GM18507 (cell line): ENCODE results near the gene SYNDIG1L.
A peak's percentile ranks its signal among the peaks of the same experiment; 100 is the strongest.

Experiments
- DNase-seq: peaks from one replicate; pipeline ENCODE4 v3.0.0; 2011; ENCODE audit warnings: low read depth; ENCODE audit not compliant: insufficient read length; ENCODE audit errors: extremely low spot score
- FAIRE-seq: peaks from 2 replicates; lab custom pipeline; 2011; peaks lifted over from hg19 to GRCh38; lab: Jason Lieb, UNC

The SYNDIG1L gene

DNA sequence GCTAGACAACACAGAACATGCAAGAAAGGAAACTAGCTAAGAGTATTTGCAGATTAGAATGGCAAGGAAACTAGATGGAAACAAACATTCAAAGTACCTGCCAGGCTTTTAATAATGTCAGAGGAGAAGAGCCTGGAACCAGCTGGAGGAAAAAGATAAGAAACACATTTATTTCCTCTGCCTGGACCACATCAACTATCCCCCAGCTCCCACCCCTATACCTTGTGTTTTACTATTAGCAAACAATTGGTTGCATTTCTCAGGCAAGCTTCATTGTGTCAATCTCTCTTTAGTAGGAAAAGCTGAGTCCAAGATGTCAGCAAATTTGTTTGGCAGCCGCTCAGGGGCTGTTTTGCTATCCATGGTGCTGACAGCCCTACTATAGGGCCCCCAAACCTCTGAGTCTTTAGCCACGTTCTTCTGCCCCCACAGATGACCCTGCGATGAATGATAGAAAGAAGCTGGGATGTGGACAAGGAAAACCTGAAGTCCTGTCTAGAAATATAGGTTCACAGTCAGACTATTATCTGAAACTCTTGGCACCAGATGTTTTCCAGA is 11.6 kb upstream of the SYNDIG1L start:
- FAIRE-seq (no peak), DNase-seq (no peak)

GRCh38 chr14:74434294-74434693 is 8.3 kb upstream of the SYNDIG1L start:
- FAIRE-seq (no peak), DNase-seq (no peak)

DNA sequence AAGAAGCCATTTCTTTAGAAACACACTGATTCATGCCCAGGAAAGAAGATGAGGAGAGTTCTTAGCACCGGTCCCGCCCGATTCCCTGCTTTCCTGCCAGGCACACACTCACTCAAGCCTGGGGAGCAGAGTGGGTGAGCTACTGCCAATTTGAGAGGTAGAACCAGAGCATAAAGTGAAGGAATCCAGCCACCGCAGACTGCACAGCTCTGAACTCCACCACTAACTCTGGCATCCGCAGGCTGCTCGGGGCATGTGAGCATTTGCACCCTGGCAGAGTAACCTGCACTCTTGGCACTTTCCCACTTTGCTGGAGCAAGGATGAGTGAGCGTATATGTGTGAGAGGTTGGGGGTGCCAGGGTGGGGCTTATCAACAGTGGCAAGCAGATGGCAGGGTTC is 4.0 kb upstream of the SYNDIG1L start:
- DNase-seq (no peak), FAIRE-seq (no peak)

DNA sequence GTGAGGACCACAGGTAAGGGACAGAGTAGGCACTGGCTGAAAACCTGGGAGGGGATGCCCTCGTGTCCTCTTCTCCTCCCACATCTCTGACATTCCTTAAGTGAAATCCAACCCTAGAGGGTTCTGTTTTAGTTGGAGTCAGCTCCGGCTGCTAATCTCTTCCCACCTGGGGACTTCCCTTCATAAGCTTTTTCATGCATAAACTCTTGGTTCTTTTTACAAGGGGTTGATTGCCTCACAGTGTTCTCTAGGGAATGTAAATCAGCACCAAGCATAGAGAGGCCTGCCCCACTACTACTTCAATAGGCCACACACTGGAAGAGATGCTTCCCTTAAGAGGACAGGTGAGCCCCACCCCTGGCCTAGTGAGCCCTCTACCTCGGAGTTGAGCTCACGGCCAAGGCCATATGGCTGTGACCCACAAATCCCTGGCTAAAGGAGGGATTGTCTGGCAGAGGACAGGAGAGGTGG is 3.2 kb upstream of the SYNDIG1L start:
- FAIRE-seq, result no peak
- no peak for DNase-seq

DNA sequence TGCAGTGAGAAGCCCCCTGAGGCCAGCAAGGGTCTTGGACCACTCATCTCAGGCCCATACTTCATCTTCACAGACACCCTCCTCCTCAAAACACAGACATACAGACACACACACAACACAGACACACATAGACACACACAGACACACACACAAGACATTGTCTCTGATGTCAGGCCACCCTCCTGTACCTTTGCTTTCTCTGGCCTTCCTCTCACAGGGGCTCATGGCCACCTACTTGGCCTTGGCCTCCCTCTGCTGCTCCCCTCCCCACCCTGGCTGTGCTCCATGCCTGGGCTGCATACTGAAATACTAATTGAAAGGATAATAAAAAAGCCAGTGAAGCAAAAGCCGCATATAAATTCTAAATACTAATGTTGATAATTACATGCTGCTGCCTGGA is 1.6 kb upstream of the SYNDIG1L start:
- FAIRE-seq (no peak), DNase-seq (no peak)

GRCh38 chr14:74425525-74426201 is 347 bp downstream of the SYNDIG1L start:
- DNase-seq (peak; percentile 40), FAIRE-seq (no peak)

DNA sequence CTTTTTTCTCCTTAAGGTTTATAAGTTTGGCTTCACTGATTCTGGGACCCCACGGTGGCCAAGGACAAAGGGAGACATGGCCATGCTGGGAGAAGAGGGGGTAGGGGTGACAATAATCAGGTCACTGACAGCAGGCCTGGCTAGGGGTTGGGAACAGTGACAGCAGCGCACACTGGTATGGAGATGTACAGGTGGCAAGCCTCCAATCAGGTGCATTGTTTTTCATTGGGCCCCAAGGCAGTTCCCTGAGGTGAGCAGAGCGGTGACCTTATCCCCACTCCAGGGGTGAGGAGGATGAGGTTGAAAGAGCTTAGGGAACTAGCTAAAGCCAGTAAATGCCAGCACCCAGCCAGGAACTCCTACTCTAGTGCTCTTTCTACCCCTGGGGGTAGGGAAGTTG is 1.4 kb downstream of the SYNDIG1L start:
- no peak for FAIRE-seq
- DNase-seq, result no peak

GRCh38 chr14:74423246-74423645 is 2.8 kb downstream of the SYNDIG1L start:
- FAIRE-seq (no peak), DNase-seq (no peak)

DNA sequence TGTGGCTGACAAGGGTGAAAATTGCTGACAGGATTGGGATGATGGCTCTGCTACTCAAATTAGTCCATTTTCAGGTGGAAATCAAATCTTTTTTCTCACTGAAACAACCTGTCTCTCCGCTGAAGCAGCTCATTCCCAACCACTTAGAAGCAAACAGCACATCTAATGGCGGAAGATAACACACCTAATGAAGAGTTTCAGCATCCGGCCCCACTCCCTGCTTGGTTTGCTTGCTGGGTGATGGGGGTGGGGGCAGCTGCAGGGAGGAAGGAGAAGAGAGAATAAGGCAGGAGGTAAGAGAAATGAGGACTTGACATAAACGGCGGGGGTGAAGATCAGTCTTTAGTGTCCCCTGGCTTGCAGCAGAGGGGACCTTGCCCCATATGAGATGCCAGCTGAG is 4.0 kb downstream of the SYNDIG1L start:
- no peak for FAIRE-seq
- DNase-seq, result no peak

DNA sequence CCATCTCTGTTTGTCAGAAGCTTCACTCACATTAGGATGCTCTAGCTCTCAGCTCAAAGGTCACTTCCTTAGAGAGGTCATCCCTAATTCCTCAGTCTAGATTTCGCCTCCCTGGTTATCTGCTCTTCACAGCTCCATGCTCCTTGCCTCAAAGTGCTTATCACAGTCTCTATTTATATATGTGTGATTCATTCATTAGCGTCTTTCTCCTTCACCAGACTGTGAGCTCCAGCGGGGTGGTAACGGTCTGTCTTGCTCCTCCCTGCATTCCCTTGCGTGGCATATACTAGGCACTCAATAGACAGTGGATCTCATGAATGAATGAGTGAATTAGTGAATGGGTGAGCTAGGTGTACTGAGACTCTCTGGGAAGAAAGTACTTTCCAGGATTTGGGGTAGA is 6.9 kb downstream of the SYNDIG1L start:
- FAIRE-seq (no peak), DNase-seq (no peak)

- no peak for DNase-seq
- no peak for FAIRE-seq
Measured at GRCh38 chr14:74418031-74418430, 8.0 kb downstream of the SYNDIG1L start.

DNA sequence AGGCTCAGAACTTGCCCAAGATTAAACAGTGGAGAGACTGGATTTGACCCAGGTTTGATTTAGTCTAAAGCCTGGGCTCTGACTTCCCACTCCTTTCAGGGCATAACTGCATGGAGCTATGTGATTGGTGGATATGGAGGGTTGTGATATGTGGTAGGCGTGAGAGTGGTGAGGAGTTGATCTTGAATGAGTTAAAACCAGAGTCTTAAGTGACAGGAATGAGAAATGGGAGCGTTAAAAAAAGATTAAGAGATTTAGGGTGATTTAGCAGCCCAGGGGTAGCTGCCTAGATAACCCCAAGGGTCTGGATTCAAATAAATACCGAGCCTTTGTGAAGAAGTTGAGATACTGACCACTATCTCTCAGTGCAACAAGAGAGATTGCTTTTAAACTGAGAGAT is 8.4 kb downstream of the SYNDIG1L start:
- DNase-seq, result no peak
- FAIRE-seq, result no peak

DNA sequence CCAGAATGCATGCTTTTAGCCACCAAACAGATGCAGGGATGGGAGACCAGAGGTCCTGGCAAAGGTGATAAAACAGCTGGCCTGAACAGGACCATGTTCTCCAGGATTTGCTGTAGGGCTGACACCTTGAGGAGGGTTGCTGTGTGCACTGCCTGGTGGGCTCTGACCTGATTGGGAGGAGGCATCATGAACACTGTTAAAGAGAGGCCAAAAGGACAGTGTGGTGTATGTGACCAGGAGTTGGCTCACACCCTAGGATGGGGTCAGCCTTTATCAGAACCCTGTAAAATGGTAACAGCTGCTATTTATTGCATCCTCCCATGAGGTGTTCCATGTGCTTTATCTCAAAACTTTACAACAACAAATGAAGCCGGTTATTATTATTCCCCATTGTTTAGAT is 8.8 kb downstream of the SYNDIG1L start:
- FAIRE-seq, result no peak

GRCh38 chr14:74415115-74415437 is 10.9 kb downstream of the SYNDIG1L start:
- DNase-seq (no peak), FAIRE-seq (no peak)

More for the DNA sequence above, 8.8 kb downstream of the SYNDIG1L start:
- no peak for DNase-seq

DNA sequence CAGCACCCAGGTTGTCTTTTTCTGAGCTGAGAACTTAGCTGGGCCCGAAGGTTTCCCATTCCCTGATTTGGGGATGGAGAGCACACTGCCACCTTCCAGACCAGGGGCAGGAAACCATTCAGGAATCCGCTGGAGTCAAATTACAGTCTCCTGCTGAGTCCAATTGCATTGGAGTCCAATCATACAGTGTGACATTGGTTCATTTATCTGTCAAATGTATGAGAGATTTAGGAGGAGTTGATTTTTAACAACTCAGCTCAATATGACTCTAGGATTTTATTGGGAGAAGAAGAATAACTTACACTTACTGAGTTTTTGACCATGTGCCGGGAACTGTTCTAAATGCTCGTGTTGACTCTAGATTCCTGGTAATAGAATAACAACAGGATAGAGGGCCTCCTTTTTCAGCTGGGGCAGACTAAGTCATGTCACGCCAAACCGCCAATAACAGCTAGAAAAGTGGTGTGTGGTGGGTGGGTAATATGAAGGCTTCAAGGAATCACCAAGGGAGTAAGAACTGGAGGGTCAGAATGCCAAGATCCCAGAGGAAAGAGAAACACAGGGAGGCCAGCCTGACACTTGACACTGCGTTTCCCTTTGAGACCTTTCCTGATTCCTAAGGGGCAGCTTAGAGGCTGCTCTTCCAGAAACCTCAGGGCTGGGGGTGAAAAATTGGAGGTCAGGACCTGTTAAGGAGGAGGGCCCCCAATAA is 11.5 kb downstream of the SYNDIG1L start:
- DNase-seq (no peak), FAIRE-seq (no peak)

GRCh38 chr14:74413627-74414026 is 12.4 kb downstream of the SYNDIG1L start:
- DNase-seq, result no peak
- FAIRE-seq, result no peak

DNA sequence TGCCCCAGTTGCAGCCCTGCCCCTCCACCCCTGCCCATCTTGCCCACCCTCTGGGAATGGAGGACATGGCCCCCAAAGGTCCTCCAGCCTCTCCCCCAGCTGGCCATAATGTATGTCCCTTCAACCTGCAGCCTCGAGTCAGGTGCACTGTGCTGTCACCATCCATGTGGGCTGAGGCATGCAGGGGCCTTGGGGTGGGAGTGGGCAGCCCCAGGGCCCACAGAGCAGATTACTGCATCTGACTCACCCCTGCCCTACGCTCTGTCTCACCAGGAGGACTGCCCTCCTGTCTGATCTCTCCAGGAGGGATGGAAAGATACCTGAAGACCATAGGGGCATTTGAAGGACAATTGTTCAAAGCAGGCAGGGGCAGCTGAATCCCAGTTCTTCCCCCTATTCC is 13.3 kb downstream of the SYNDIG1L start:
- DNase-seq (no peak), FAIRE-seq (no peak)

DNA sequence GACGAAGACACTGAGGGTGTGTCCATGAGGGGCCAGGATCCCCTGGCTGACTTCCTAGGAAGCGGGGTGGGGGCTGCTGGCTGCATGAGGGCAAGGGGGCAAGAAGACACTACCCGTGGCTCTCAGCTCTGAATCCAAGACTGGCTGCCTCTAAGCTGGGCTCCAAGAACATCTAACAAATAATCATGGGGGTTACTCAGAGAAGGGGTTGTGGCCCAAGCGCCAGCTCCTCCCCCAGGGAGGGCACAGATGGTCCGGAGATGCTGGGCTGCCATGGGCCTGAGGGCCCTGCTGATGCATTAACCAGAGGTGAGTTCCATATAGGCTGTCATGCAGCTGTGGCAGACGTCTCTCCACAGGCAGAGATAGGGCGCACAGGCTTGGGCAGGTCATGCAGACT is 14.3 kb downstream of the SYNDIG1L start:
- FAIRE-seq, result no peak
- DNase-seq, result no peak

DNA sequence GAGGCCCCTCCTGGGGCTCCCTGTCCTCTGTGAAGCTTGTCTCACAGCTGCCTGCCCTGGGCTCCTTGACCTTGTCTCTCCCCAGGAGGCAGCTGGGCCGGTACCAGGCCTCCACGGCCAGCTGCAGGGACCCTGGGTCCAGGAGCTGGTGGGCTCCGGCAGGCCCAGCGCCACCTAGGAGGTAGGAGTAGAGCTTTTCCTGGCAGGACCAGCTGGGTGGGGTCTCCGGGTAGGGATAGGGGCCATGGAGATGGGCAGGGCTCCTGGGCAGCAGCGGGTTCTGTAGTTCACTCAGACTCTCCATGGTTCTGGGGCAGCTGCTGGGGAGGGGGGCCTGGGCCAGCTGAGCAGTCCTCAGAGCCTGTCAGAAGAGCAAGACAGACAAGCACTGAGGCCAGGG is 16.6 kb downstream of the SYNDIG1L start:
- FAIRE-seq (no peak), DNase-seq (no peak)

GRCh38 chr14:74408870-74409269 is 17.1 kb downstream of the SYNDIG1L start:
- DNase-seq (no peak), FAIRE-seq (no peak)

- DNase-seq (no peak), FAIRE-seq (no peak)
Measured at GRCh38 chr14:74407801-74408154, 18.2 kb downstream of the SYNDIG1L start.
